RWPE2 (cell line): ENCODE results near the gene CACNA2D3.

Experiments
- ATAC-seq: fragments of 200-7000 bp; cut with Tn5 transposase; 3 replicates; pipeline ENCODE4 v1.9.1; 2021; ENCODE audit warnings: low read depth
- DNase-seq: peaks from one replicate; pipeline ENCODE4 v3.0.0-alpha.2; 2020; ENCODE audit warnings: low spot score
- H3K27ac ChIP-seq: fragments of 450-650 bp; 2 replicates; pipeline ENCODE4 v1.5.1; 2017; ENCODE audit warnings: mild to moderate bottlenecking; ENCODE audit not compliant: poor library complexity, severe bottlenecking
- H3K27me3 ChIP-seq: fragments of 250-450 bp; sonication (Bioruptor Pico); 2 replicates; pipeline ENCODE4 v1.5.1; 2021; ENCODE audit warnings: mild to moderate bottlenecking, moderate library complexity; ENCODE audit not compliant: insufficient read depth, poor library complexity, severe bottlenecking
- H3K36me3 ChIP-seq: fragments of 250-450 bp; sonication (Bioruptor Pico); 2 replicates; pipeline ENCODE4 v1.5.1; 2020; ENCODE audit warnings: low read depth, mild to moderate bottlenecking, moderate library complexity
- H3K4me1 ChIP-seq: fragments of 250-450 bp; sonication (Bioruptor Pico); 2 replicates; pipeline ENCODE4 v1.5.1; 2021; ENCODE audit warnings: mild to moderate bottlenecking, moderate library complexity; ENCODE audit not compliant: insufficient read depth, poor library complexity, severe bottlenecking
- H3K4me3 ChIP-seq: fragments of 250-450 bp; sonication (Bioruptor Pico); 2 replicates; pipeline ENCODE4 v1.5.1; 2021; ENCODE audit warnings: mild to moderate bottlenecking, moderate library complexity; ENCODE audit not compliant: severe bottlenecking
- H3K9me3 ChIP-seq: fragments of 250-450 bp; sonication (Bioruptor Pico); 2 replicates; pipeline ENCODE4 v1.5.1; 2021; ENCODE audit warnings: mild to moderate bottlenecking, moderate library complexity; ENCODE audit not compliant: severe bottlenecking
- CTCF ChIP-seq: fragments of 450-650 bp; IDR thresholded peaks from one replicate; pipeline ENCODE4 v1.5.1; 2017; ENCODE audit warnings: mild to moderate bottlenecking, moderate library complexity; ENCODE audit not compliant: poor library complexity, severe bottlenecking

CACNA2D3 gene

GRCh38 chr3:54793171-54793570 is 670.8 kb downstream of the CACNA2D3 start:
- no peaks in the 10 kb centered on the region for H3K9me3 ChIP-seq
- H3K4me3 ChIP-seq, result no peak overlapping the region
- ATAC-seq (no peak), DNase-seq (no peak)
- no peaks in the 10 kb centered on the region for H3K4me1 ChIP-seq
- H3K27ac ChIP-seq, result no peak overlapping the region
- no peak for TF ChIP-seq CTCF
- no peaks in the 10 kb centered on the region for H3K36me3 ChIP-seq
- H3K27me3 ChIP-seq, result no peaks in the 10 kb centered on the region

GRCh38 chr3:54797111-54797510 is 674.8 kb downstream of the CACNA2D3 start:
- ATAC-seq (no peak), DNase-seq (no peak)
- no peak for TF ChIP-seq CTCF

GRCh38 chr3:54800478-54800877 is 678.1 kb downstream of the CACNA2D3 start:
- no peak overlapping the region for H3K27ac ChIP-seq
- no peak overlapping the region for H3K4me3 ChIP-seq
- no peaks in the 10 kb centered on the region for H3K4me1 ChIP-seq
- no peaks in the 10 kb centered on the region for H3K27me3 ChIP-seq
- no peaks in the 10 kb centered on the region for H3K9me3 ChIP-seq
- DNase-seq (no peak), ATAC-seq (no peak)
- TF ChIP-seq CTCF, result no peak
- no peaks in the 10 kb centered on the region for H3K36me3 ChIP-seq

More at GRCh38 chr3:54797111-54797510, 674.8 kb downstream of the CACNA2D3 start:
- Histone ChIP-seq H3K27me3 (no peaks in the 10 kb centered on the region), H3K4me3 (no peak overlapping the region), H3K36me3 (no peaks in the 10 kb centered on the region), H3K9me3 (no peaks in the 10 kb centered on the region), H3K27ac (no peak overlapping the region), H3K4me1 (no peaks in the 10 kb centered on the region)

GRCh38 chr3:54801977-54802376 is 679.6 kb downstream of the CACNA2D3 start:
- no peak for ATAC-seq
- TF ChIP-seq CTCF, result no peak
- Histone ChIP-seq H3K36me3 (no peaks in the 10 kb centered on the region), H3K27ac (no peak overlapping the region), H3K4me1 (no peaks in the 10 kb centered on the region), H3K9me3 (no peaks in the 10 kb centered on the region), H3K4me3 (no peak overlapping the region), H3K27me3 (no peaks in the 10 kb centered on the region)
- no peak for DNase-seq

- no peak for TF ChIP-seq CTCF
- ATAC-seq (no peak), DNase-seq (no peak)
- H3K4me3 ChIP-seq, result no peak overlapping the region
- no peaks in the 10 kb centered on the region for H3K9me3 ChIP-seq
- no peak overlapping the region for H3K27ac ChIP-seq
- no peaks in the 10 kb centered on the region for H3K36me3 ChIP-seq
- no peaks in the 10 kb centered on the region for H3K27me3 ChIP-seq
- no peaks in the 10 kb centered on the region for H3K4me1 ChIP-seq
These were observed 688.0 kb downstream of the CACNA2D3 start for GRCh38 chr3:54810401-54810800.
